GM23338 (cell line): ENCODE results near the gene CHD5. TPM values are rescaled to one million over a fixed set of nuclear protein-coding genes. Genes with fewer than 3 reads are reported as not detected.

Source experiments
- ATAC-seq: fragments of 200-7000 bp; cut with Tn5 transposase; 3 replicates; pipeline ENCODE4 v1.9.1; 2020
- DNase-seq: peaks from one replicate; pipeline ENCODE4 v3.0.0-alpha.2; 2015; ENCODE audit warnings: low spot score
- H2AFZ ChIP-seq: fragments of 200-600 bp; sonication (generic); 2 replicates; pipeline ENCODE4 v1.8.0; 2016; ENCODE audit warnings: antibody characterized with exemption, mild to moderate bottlenecking, moderate library complexity
- H3F3A ChIP-seq: fragments of 200-600 bp; sonication (generic); replicated peaks from 2 replicates; pipeline ENCODE4 v1.8.0; 2017; ENCODE audit warnings: antibody characterized with exemption, mixed run types, low read depth
- H3K27ac ChIP-seq: fragments of 200-600 bp; sonication (generic); 2 replicates; pipeline ENCODE4 v1.6.1; 2016; ENCODE audit warnings: low read depth
- H3K27me3 ChIP-seq: fragments of 200-600 bp; sonication (generic); 2 replicates; pipeline ENCODE4 v1.8.0; 2016; ENCODE audit warnings: mild to moderate bottlenecking, mixed run types, moderate library complexity; ENCODE audit not compliant: insufficient read depth
- H3K36me3 ChIP-seq: fragments of 200-600 bp; sonication (generic); 2 replicates; pipeline ENCODE4 v1.8.0; 2016; ENCODE audit warnings: mild to moderate bottlenecking; ENCODE audit not compliant: insufficient read depth
- H3K4me1 ChIP-seq: fragments of 200-600 bp; sonication (generic); 2 replicates; pipeline ENCODE4 v1.8.0; 2016; ENCODE audit warnings: mild to moderate bottlenecking, moderate library complexity; ENCODE audit not compliant: insufficient read depth
- H3K4me2 ChIP-seq: fragments of 200-600 bp; sonication (generic); 2 replicates; pipeline ENCODE4 v1.7.1; 2017; ENCODE audit warnings: mixed run types
- H3K4me3 ChIP-seq: fragments of 200-600 bp; sonication (generic); 2 replicates; pipeline ENCODE4 v1.6.1; 2016; ENCODE audit warnings: mixed run types
- H3K79me2 ChIP-seq: fragments of 200-600 bp; sonication (generic); replicated peaks from 2 replicates; pipeline ENCODE4 v1.8.0; 2017; ENCODE audit warnings: mild to moderate bottlenecking; ENCODE audit not compliant: insufficient read depth
- H3K9me2 ChIP-seq: fragments of 200-600 bp; sonication (generic); 2 replicates; pipeline ENCODE4 v1.8.0; 2017; ENCODE audit not compliant: insufficient read depth
- H4K20me1 ChIP-seq: fragments of 200-600 bp; sonication (generic); replicated peaks from 2 replicates; pipeline ENCODE4 v1.8.0; 2017; ENCODE audit warnings: mild to moderate bottlenecking; ENCODE audit not compliant: insufficient read depth
- H3K27ac Mint-ChIP-seq: 2 replicates; pipeline ENCODE4 v1.8.0; 2020; ENCODE audit warnings: inconsistent platforms, mild to moderate bottlenecking, moderate library complexity, mixed read lengths
- H3K27me3 Mint-ChIP-seq: 3 replicates; pipeline ENCODE4 v1.8.0; 2022; ENCODE audit warnings: low read depth, mild to moderate bottlenecking, moderate library complexity, mixed read lengths, inconsistent platforms; ENCODE audit not compliant: insufficient read depth, poor library complexity
- H3K36me3 Mint-ChIP-seq: 3 replicates; pipeline ENCODE4 v1.8.0; 2021; ENCODE audit warnings: low read depth, mild to moderate bottlenecking, inconsistent platforms, moderate library complexity, mixed read lengths
- H3K4me1 Mint-ChIP-seq: 3 replicates; pipeline ENCODE4 v1.8.0; 2020; ENCODE audit warnings: mild to moderate bottlenecking, inconsistent platforms, mixed read lengths
- H3K4me3 Mint-ChIP-seq: 3 replicates; pipeline ENCODE4 v1.8.0; 2021; ENCODE audit warnings: moderate library complexity, mild to moderate bottlenecking, inconsistent platforms, mixed read lengths
- H3K9me3 Mint-ChIP-seq: 3 replicates; pipeline ENCODE4 v1.8.0; 2020; ENCODE audit warnings: moderate library complexity, mild to moderate bottlenecking, inconsistent platforms, mixed read lengths
- CREB1 ChIP-seq: fragments of 250-450 bp; sonication (Bioruptor Pico); IDR thresholded peaks from 2 replicates; pipeline ENCODE4 v1.5.0; 2020; ENCODE audit warnings: low read depth, mild to moderate bottlenecking, moderate library complexity
- EZH2 ChIP-seq: fragments of 200-600 bp; sonication (generic); IDR thresholded peaks from one replicate; pipeline ENCODE4 v1.8.0; 2017; ENCODE audit warnings: antibody characterized with exemption, mild to moderate bottlenecking, low read depth; ENCODE audit not compliant: unreplicated experiment
- EZH2phosphoT487 ChIP-seq: fragments of 200-600 bp; sonication (generic); IDR thresholded peaks from one replicate; pipeline ENCODE4 v1.8.1; 2018; ENCODE audit warnings: antibody characterized with exemption; ENCODE audit not compliant: unreplicated experiment
- JUNB ChIP-seq: IDR thresholded peaks from one replicate; pipeline ENCODE4 v1.6.1; 2016; ENCODE audit warnings: antibody characterized with exemption; ENCODE audit not compliant: unreplicated experiment
- NANOG ChIP-seq: IDR thresholded peaks from 2 replicates; pipeline ENCODE4 v1.6.1; 2016; ENCODE audit warnings: antibody characterized with exemption, borderline replicate concordance
- POLR2AphosphoS5 ChIP-seq: IDR thresholded peaks from 2 replicates; pipeline ENCODE4 v1.6.1; 2016; ENCODE audit warnings: antibody characterized with exemption, low read depth
- STAT1 ChIP-seq: IDR thresholded peaks from one replicate; pipeline ENCODE4 v1.6.1; 2016; ENCODE audit warnings: antibody characterized with exemption; ENCODE audit not compliant: unreplicated experiment
- ZNF114 ChIP-seq: fragments of 250-450 bp; sonication (Bioruptor Pico); IDR thresholded peaks from 2 replicates; pipeline ENCODE4 v1.5.0; 2020; ENCODE audit warnings: mild to moderate bottlenecking, moderate library complexity
- polyA plus RNA-seq: library from polyadenylated mRNA; unstranded; fragments of >200 nt; fragmentation: Nextera tagmentation; extraction: Ambion mirVana; gene quantifications from 2 replicates; pipeline ENCODE4 v1.2.1, GENCODE V29; 2016
- total RNA-seq: library from RNA; depleted of rRNA; stranded (reverse); fragments of >200 nt; shearing (Covaris generic); gene quantifications from 2 replicates; pipeline ENCODE4 v1.2.3, GENCODE V29; 2014
- TF ChIP-seq, protein P1 (sequence below): IDR thresholded peaks from 2 replicates; pipeline ENCODE4 v1.6.1; 2016; ENCODE audit warnings: antibody characterized with exemption
- TF ChIP-seq, protein P2 (sequence below), 2 experiments: fragments of 200-600 bp in 1 of 2; sonication (generic) in 1 of 2; conservative IDR thresholded peaks; 2 replicates each; pipeline versions ENCODE4 v1.5.1 to v1.6.1; 2016 to 2017; ENCODE audit warnings: antibody characterized with exemption in 2 of 2, low read depth in 2 of 2, mild to moderate bottlenecking in 2 of 2, moderate library complexity in 1 of 2

Gene CHD5
- total and polyA plus RNA-seq, 2 experiments from 2014 or later: 0.32 to 1.0 TPM

DNA sequence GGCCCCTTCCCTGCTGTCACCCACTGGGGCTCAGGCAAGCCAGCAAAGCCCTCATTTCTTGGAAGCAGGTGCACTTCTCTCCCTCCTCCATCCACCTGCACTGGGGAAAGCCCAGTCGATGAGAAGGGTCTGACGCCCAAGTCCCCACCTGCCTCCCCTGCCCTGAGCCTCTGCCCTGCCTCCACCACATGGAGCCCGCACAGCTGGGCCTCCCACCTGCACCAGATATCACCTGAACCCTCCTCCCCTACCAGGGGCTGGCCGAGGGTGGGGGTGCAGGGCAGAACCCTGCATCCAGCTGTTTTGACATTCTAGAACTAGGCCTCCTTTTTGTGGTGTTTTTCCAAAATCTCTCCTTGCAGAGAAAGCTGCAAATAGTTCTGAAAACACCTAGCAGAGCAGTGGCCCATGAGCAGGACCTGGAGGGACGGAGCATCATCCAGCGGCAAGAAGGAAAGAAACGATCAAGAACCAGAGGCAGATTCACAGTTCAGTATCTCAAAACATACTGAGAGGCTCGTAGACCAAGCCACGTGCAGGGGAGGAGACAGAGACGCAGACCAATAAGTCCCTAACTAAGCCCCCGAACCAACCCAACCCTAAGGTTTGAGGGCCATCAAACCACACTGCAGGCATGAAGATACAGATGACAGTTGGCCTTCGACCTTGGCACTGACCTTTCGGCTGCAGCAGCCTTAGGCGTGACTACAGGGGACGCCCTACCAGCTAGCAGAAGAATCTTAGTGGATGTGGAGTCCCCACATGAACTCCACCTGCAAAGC, 16.7 kb downstream of the CHD5 start (continued):
- TF ChIP-seq, protein P1, sequence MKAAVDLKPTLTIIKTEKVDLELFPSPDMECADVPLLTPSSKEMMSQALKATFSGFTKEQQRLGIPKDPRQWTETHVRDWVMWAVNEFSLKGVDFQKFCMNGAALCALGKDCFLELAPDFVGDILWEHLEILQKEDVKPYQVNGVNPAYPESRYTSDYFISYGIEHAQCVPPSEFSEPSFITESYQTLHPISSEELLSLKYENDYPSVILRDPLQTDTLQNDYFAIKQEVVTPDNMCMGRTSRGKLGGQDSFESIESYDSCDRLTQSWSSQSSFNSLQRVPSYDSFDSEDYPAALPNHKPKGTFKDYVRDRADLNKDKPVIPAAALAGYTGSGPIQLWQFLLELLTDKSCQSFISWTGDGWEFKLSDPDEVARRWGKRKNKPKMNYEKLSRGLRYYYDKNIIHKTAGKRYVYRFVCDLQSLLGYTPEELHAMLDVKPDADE: no peak
- TF ChIP-seq EZH2phosphoT487: no peak
- TF ChIP-seq JUNB: no peak
- TF ChIP-seq CREB1: no peak
- TF ChIP-seq, protein P2, sequence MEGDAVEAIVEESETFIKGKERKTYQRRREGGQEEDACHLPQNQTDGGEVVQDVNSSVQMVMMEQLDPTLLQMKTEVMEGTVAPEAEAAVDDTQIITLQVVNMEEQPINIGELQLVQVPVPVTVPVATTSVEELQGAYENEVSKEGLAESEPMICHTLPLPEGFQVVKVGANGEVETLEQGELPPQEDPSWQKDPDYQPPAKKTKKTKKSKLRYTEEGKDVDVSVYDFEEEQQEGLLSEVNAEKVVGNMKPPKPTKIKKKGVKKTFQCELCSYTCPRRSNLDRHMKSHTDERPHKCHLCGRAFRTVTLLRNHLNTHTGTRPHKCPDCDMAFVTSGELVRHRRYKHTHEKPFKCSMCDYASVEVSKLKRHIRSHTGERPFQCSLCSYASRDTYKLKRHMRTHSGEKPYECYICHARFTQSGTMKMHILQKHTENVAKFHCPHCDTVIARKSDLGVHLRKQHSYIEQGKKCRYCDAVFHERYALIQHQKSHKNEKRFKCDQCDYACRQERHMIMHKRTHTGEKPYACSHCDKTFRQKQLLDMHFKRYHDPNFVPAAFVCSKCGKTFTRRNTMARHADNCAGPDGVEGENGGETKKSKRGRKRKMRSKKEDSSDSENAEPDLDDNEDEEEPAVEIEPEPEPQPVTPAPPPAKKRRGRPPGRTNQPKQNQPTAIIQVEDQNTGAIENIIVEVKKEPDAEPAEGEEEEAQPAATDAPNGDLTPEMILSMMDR (conservative IDR thresholded peaks at IDR 0.05; ENCODE audit: low read depth in 2 of 2): no peak
- no peak for TF ChIP-seq ZNF114
- TF ChIP-seq EZH2: no peak
- no peak for TF ChIP-seq STAT1
- no peak for TF ChIP-seq POLR2AphosphoS5

DNA sequence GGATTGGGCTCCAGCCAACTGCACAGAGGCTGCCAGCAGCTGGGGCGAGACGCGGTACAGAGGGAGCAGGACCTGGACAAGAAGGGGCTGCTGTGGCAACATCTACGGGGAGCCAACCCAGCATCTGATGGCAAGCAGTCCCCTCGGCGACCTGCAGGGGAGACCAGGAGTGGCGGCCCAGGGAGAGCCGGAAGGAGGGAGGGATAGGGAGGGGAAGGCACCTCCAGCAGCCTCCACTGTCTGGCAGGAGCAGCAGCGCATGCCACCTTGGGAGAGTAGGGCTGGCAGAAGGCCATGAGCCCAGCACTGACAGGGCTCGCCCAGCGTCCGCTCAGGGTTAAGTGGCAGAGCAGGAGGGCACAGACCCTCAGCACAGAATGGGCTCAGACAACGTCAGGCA, 17.3 kb downstream of the CHD5 start:
- H3K27me3 ChIP-seq: no peaks in the 10 kb centered on the region

More for the DNA sequence above, 17.3 kb downstream of the CHD5 start:
- Histone ChIP-seq H3F3A (peaks cover 6% of the 10 kb centered on the region; the same call in 1 of the 2 replicates), H3K27ac (no peak overlapping the region), H2AFZ (no peak overlapping the region), H3K4me3 (no peak overlapping the region), H3K36me3 (no peaks in the 10 kb centered on the region), H3K4me2 (no peak overlapping the region), H3K4me1 (peaks cover 3% of the 10 kb centered on the region; the same call in 1 of the 2 replicates), H3K9me2 (no peaks in the 10 kb centered on the region), H3K79me2 (no peaks in the 10 kb centered on the region), H4K20me1 (no peaks in the 10 kb centered on the region)
- Mint-ChIP-seq H3K27me3 (peaks cover 19% of the 10 kb centered on the region), H3K27ac (no peak overlapping the region), H3K4me3 (no peak overlapping the region), H3K9me3 (no peaks in the 10 kb centered on the region), H3K4me1 (peaks cover 21% of the 10 kb centered on the region), H3K36me3 (no peaks in the 10 kb centered on the region)
- peak; percentile 78 for ATAC-seq
- peak; percentile 75 for DNase-seq
- TF ChIP-seq, protein P2 (conservative IDR thresholded peaks at IDR 0.05; ENCODE audit: low read depth in 2 of 2): peak; percentile 28 to 32; a peak in 2 of 4 replicates
- no peak for TF ChIP-seq NANOG
